ENCODE results near the gene FPR1. TPM values are rescaled to one million over a fixed set of nuclear protein-coding genes. Genes with fewer than 3 reads are reported as not detected.

FPR1 gene
- total and polyA plus RNA-seq, 2 of the 4 experiments (the other 2 are of a cell fraction): not detected

DNA sequence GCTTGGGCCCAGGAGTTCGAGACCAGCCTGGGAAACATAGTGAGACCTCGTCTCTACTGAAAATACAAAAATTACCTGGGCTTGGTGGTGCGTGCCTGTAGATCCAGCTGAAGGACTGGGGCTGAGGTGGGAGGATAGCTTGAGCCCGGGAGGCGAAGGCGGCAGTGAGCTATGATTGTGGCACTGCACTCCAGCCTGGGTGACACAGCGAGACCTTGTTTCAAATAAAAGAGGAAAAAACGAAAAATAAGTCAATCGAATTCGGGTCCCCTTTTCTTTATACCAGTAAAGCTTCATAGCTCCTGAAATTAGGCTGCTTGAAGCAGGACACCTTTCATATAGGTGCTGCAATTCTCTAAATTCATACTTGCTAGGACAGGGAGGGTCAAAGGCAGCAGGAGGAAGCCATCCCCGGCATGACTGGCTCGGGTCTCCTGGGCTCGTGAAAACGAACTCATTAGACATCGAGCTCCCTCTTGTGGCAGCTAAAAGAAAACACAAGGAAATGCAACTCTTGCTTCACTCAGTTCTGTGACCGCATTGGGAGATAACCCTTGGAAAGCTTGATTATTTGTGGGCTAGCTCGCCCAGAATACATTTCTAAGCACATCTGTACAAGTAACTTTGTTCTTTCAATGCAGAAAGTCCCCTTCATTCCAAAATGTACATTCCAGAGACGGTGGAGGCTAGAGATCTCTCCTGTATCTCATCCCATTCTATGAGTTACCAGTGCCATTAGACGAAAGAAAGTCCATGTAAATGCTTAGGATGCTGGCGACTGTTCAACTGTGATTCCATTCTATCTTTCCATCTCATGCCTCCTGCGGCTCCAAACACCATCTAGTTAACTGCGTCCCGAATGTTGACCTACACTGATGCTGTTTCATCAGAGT, 26.1 kb upstream of the FPR1 start:
- H3K18ac ChIP-seq (ENCODE audit: low read depth, low read length): no peak overlapping the region
- intact Hi-C loops (cut with micrococcal nuclease): loop anchor here (1.0 to 5.0 kb wide), 5 partner anchors 113 to 441 kb away; no protein-coding TSS in a partner anchor
- peak; percentile 99 for ATAC-seq (ENCODE audit: low read depth)
- H4K20me1 ChIP-seq (ENCODE audit: insufficient read depth, low read length): no peaks in the 10 kb centered on the region
- dilution Hi-C loops (cut with HindIII; ENCODE audit: low sequenced_read_pairs, unreplicated experiment): no loop called here
- no peak overlapping the region for H4K5ac ChIP-seq (ENCODE audit: low read depth, low read length)
- peak overlapping the region; percentile 38; the same call in 1 of the 2 replicates for H3K4me2 ChIP-seq (ENCODE audit: low read depth, low read length)
- no peak overlapping the region for H3K4me3 ChIP-seq (ENCODE audit: insufficient read depth, low read depth, low read length)
- 28% methylated on average over 3 of the region's 23 CpGs; no CpG with 5 or more reads in 1 of the 2 experiments for WGBS, 2 experiments (ENCODE audit: extremely low coverage in 2 of 2, insufficient read length in 1 of 2)
- no peak overlapping the region for H3K56ac ChIP-seq (ENCODE audit: extremely low read depth, insufficient read depth, low read length)
- no peak overlapping the region for H4K91ac ChIP-seq (ENCODE audit: insufficient read depth, low read depth, low read length)
- H3K79me1 ChIP-seq (ENCODE audit: low read depth in 1 of 2, low read length in 2 of 2): no peaks in the 10 kb centered on the region
- H3K4me1 ChIP-seq (ENCODE audit: control insufficient read depth, insufficient read depth, low read length): no peaks in the 10 kb centered on the region
- H2AK9ac ChIP-seq (replicated peaks; ENCODE audit: low read depth, low read length, poor library complexity): no peak overlapping the region
- H3K27ac ChIP-seq (ENCODE audit: insufficient read depth, low read length): no peak overlapping the region
- H2AFZ ChIP-seq (replicated peaks; ENCODE audit: low read length, poor library complexity): no peak overlapping the region
- no peaks in the 10 kb centered on the region for H3K36me3 ChIP-seq (ENCODE audit: control insufficient read depth, insufficient read depth, low read length)
- no peak overlapping the region for H4K8ac ChIP-seq (ENCODE audit: low read depth in 2 of 2, low read length in 2 of 2)
- no peak overlapping the region for H2BK120ac ChIP-seq (ENCODE audit: low read depth, low read length)
- H3K9me1 ChIP-seq (ENCODE audit: insufficient read depth, low read length): no peaks in the 10 kb centered on the region
- peak; percentile 80 for DNase-seq
- H3K14ac ChIP-seq (replicated peaks; ENCODE audit: low read depth, low read length): no peak overlapping the region
- H3K9ac ChIP-seq (ENCODE audit: low read depth, low read length): no peak overlapping the region
- H2BK5ac ChIP-seq (ENCODE audit: low read depth, low read length, poor library complexity, severe bottlenecking): no peak overlapping the region
- H2BK20ac ChIP-seq (ENCODE audit: low read depth, low read length): no peak overlapping the region
- H3K23ac ChIP-seq (ENCODE audit: low read depth, low read length): no peak overlapping the region
- no peak overlapping the region for H3K4ac ChIP-seq (ENCODE audit: low read depth, low read length)
- peaks cover 2% of the 10 kb centered on the region; the same call in 1 of the 2 replicates for H3K27me3 ChIP-seq (ENCODE audit: control insufficient read depth, insufficient read depth, low read length)
- ChIA-PET CTCF (interaction anchor here (0.6 to 1.7 kb wide), 13 partner anchors 8 to 440 kb away, joined by 3 to 6 read pairs (median 4); no protein-coding TSS in a partner anchor), POLR2A (ENCODE audit: unreplicated experiment) (no interaction called here)
- H3K9me3 ChIP-seq (ENCODE audit: control insufficient read depth, insufficient read depth, low read length): no peaks in the 10 kb centered on the region
- no peak overlapping the region for H2BK15ac ChIP-seq (ENCODE audit: low read depth, low read length)
- in situ Hi-C loops (cut with MboI; ENCODE audit: low sequenced_read_pairs): loop anchor here (10.0 kb wide), 1 partner anchor 113 kb away; no protein-coding TSS in a partner anchor
- no TSS peak for BruUV-seq (replicated peaks)
- H2AK5ac ChIP-seq (ENCODE audit: low read depth, low read length): no peak overlapping the region
- TF ChIP-seq FOS (IDR thresholded peaks at IDR 0.05; ENCODE audit: low read depth, low read length) (no peak), BHLHE40 (IDR thresholded peaks at IDR 0.05; ENCODE audit: low read depth, low read length) (no peak), CEBPB (IDR thresholded peaks at IDR 0.05; ENCODE audit: low read depth, low read length) (peak; percentile 93), MAFK (IDR thresholded peaks at IDR 0.05; ENCODE audit: low read depth, low read length) (no peak), RAD21 (IDR thresholded peaks at IDR 0.05; ENCODE audit: low read length) (peak; percentile 79), CHD1 (IDR thresholded peaks at IDR 0.05; ENCODE audit: low read depth, low read length) (no peak), RFX5 (IDR thresholded peaks at IDR 0.05; ENCODE audit: low read depth, low read length) (no peak), RCOR1 (IDR thresholded peaks at IDR 0.05; ENCODE audit: insufficient replicate concordance, low read length) (no peak), MXI1 (IDR thresholded peaks at IDR 0.05; ENCODE audit: borderline replicate concordance, low read depth, low read length) (no peak), SMC3 (IDR thresholded peaks at IDR 0.05; ENCODE audit: low read depth, low read length) (peak; percentile 66), NFE2L2 (IDR thresholded peaks at IDR 0.05; ENCODE audit: low read depth, low read length) (no peak)
- TF ChIP-seq, protein P1, sequence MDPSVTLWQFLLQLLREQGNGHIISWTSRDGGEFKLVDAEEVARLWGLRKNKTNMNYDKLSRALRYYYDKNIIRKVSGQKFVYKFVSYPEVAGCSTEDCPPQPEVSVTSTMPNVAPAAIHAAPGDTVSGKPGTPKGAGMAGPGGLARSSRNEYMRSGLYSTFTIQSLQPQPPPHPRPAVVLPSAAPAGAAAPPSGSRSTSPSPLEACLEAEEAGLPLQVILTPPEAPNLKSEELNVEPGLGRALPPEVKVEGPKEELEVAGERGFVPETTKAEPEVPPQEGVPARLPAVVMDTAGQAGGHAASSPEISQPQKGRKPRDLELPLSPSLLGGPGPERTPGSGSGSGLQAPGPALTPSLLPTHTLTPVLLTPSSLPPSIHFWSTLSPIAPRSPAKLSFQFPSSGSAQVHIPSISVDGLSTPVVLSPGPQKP (IDR thresholded peaks at IDR 0.05; ENCODE audit: borderline replicate concordance, low read depth, low read length): no peak
- TF ChIP-seq, protein P2, sequence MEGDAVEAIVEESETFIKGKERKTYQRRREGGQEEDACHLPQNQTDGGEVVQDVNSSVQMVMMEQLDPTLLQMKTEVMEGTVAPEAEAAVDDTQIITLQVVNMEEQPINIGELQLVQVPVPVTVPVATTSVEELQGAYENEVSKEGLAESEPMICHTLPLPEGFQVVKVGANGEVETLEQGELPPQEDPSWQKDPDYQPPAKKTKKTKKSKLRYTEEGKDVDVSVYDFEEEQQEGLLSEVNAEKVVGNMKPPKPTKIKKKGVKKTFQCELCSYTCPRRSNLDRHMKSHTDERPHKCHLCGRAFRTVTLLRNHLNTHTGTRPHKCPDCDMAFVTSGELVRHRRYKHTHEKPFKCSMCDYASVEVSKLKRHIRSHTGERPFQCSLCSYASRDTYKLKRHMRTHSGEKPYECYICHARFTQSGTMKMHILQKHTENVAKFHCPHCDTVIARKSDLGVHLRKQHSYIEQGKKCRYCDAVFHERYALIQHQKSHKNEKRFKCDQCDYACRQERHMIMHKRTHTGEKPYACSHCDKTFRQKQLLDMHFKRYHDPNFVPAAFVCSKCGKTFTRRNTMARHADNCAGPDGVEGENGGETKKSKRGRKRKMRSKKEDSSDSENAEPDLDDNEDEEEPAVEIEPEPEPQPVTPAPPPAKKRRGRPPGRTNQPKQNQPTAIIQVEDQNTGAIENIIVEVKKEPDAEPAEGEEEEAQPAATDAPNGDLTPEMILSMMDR (conservative IDR thresholded peaks at IDR 0.05; ENCODE audit: low read depth, low read length): peak; percentile 82
- TF ChIP-seq, protein P3, sequence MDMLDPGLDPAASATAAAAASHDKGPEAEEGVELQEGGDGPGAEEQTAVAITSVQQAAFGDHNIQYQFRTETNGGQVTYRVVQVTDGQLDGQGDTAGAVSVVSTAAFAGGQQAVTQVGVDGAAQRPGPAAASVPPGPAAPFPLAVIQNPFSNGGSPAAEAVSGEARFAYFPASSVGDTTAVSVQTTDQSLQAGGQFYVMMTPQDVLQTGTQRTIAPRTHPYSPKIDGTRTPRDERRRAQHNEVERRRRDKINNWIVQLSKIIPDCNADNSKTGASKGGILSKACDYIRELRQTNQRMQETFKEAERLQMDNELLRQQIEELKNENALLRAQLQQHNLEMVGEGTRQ (IDR thresholded peaks at IDR 0.05; ENCODE audit: low read depth, low read length): no peak
